Osteocyte (in vitro differentiated cells): ENCODE results near the gene AVEN. TPM values are rescaled to one million over a fixed set of nuclear protein-coding genes. Genes with fewer than 3 reads are reported as not detected.

ENCODE experiments used
- DNase-seq: peaks from one replicate; pipeline ENCODE4 v3.0.0; 2021; ENCODE audit warnings: mixed read lengths; ENCODE audit not compliant: unreplicated experiment; ENCODE audit errors: extremely low spot score
- H3K27ac Mint-ChIP-seq: one replicate; pipeline ENCODE4 v1.8.0; 2021; ENCODE audit warnings: mild to moderate bottlenecking, mixed read lengths; ENCODE audit not compliant: unreplicated experiment
- H3K27me3 Mint-ChIP-seq: one replicate; pipeline ENCODE4 v1.8.0; 2021; ENCODE audit warnings: mixed read lengths; ENCODE audit not compliant: unreplicated experiment
- H3K36me3 Mint-ChIP-seq: one replicate; pipeline ENCODE4 v1.8.0; 2021; ENCODE audit warnings: mixed read lengths; ENCODE audit not compliant: unreplicated experiment
- H3K4me1 Mint-ChIP-seq: one replicate; pipeline ENCODE4 v1.8.0; 2021; ENCODE audit warnings: mixed read lengths; ENCODE audit not compliant: unreplicated experiment
- H3K4me3 Mint-ChIP-seq: one replicate; pipeline ENCODE4 v1.8.0; 2021; ENCODE audit warnings: mild to moderate bottlenecking, moderate library complexity, mixed read lengths; ENCODE audit not compliant: unreplicated experiment
- H3K9me3 Mint-ChIP-seq: one replicate; pipeline ENCODE4 v1.8.0; 2021; ENCODE audit warnings: mixed read lengths; ENCODE audit not compliant: unreplicated experiment
- total RNA-seq: library from RNA; stranded (reverse); gene quantifications from 2 replicates; pipeline ENCODE4 v1.2.1, GENCODE V29; 2021
- TF ChIP-seq, protein P1 (sequence below): fragments of 200-600 bp; sonication (generic); IDR thresholded peaks from 2 replicates; pipeline ENCODE4 v1.5.0; 2021; ENCODE audit warnings: antibody characterized with exemption, mild to moderate bottlenecking, moderate library complexity

Gene AVEN
- total RNA-seq, 1 donor from 2014 or later: 12.5 TPM

DNA sequence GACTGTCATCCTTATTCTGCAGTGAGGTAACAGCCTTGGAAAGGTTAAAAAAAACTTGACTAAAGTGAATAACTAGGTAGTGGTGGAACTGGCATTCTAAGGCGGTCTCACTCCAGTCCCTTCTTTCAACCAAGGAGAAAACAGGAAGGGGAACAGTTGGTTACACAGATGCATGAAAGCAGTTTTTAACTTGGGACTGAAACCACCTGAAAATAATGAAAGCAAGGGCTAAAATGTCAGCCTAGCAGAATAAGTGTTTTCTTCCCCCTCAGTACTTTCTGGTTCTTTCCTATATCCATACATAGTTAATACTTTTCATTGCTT lies 748 bp upstream of the AVEN start:
- Mint-ChIP-seq H3K4me1 (peaks cover 20% of the 10 kb centered on the region), H3K36me3 (no peaks in the 10 kb centered on the region), H3K27ac (peak overlapping the region; percentile 82), H3K27me3 (no peaks in the 10 kb centered on the region), H3K9me3 (no peaks in the 10 kb centered on the region), H3K4me3 (peak overlapping the region; percentile 78)
- DNase-seq: no peak
- TF ChIP-seq, protein P1, sequence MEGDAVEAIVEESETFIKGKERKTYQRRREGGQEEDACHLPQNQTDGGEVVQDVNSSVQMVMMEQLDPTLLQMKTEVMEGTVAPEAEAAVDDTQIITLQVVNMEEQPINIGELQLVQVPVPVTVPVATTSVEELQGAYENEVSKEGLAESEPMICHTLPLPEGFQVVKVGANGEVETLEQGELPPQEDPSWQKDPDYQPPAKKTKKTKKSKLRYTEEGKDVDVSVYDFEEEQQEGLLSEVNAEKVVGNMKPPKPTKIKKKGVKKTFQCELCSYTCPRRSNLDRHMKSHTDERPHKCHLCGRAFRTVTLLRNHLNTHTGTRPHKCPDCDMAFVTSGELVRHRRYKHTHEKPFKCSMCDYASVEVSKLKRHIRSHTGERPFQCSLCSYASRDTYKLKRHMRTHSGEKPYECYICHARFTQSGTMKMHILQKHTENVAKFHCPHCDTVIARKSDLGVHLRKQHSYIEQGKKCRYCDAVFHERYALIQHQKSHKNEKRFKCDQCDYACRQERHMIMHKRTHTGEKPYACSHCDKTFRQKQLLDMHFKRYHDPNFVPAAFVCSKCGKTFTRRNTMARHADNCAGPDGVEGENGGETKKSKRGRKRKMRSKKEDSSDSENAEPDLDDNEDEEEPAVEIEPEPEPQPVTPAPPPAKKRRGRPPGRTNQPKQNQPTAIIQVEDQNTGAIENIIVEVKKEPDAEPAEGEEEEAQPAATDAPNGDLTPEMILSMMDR: no peak

DNA sequence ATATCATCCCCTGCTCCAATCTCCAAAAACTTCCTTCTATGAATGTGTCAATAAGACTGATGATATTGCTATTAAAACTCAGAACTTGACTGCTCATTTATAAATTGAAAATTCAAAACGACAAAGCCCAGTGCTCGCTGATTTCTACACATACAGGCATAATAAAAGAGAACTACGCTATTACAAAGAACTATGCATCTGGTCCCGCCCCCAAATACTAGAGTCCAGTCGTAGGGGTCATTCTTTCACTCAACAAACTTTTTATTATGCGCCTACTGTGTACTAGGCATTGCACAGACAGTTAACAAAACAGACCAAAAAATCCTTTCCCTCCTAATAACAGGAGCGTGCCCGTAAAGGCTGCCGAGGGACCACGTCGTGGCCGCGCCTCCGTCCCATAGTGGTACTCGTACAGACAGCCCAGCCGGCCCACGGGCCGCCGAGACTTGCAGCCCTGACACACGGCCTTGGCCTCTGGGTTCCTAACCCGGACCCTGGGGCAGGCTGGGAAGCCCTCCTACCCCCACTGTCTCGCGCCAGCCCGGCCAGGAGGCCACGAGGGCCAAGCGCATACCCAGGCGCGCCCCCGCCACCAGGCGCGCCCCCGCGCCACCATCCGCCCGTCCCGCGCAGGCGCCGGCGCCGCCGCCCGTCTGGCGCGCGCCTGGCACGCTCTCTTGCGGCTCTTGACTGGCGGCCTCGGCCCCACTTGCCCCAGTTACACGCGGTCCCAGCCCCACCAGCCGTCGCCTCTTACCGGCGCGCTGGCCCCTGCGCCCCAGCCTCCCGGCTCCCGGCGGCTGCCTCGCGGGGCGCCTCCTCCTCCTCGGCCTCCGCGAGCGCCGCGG lies 757 bp downstream of the AVEN start:
- H3K4me3 Mint-ChIP-seq: peak overlapping the region; percentile 82
- H3K9me3 Mint-ChIP-seq: no peaks in the 10 kb centered on the region
- H3K36me3 Mint-ChIP-seq: no peaks in the 10 kb centered on the region
- peaks cover 23% of the 10 kb centered on the region for H3K4me1 Mint-ChIP-seq
- peak overlapping the region; percentile 85 for H3K27ac Mint-ChIP-seq
- H3K27me3 Mint-ChIP-seq: no peaks in the 10 kb centered on the region
- DNase-seq: peak; percentile 89
- TF ChIP-seq, protein P1: no peak

DNA sequence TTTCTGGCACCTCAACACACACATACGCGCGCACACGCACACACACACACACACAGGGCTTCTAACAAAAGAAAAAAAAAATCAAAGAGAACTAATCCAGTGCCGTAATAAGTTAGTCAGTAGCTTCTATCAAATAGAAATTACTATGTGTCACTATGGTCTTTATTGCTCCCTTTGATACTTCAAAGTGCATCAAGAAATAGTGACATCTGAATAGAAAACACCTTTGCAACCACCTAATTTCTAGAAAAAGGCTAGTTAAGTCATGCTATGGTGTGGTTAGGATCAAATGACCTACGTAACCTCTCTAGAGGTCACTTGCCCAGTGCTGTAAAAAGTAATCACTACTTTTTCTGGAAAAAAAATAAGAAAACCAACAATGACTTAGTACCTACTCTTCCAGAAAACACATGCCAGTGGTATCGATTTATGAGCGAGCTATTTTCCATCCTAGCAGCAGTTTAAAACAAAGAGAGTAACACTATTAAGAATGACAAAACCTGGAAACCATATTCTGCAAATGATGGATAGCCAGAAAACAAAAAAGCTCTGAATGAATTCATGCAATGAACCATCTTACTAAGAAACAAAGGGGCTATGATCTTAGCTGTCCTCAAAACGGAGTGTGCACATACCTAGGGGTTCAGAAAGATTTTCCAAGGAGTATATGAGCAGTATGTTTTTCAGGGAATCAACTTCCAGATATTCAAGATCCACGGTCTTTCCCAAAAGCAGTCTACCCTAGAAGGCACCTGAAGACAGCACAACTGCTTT lies 6.8 kb downstream of the AVEN start:
- TF ChIP-seq, protein P1: no peak
- peaks cover 8% of the 10 kb centered on the region for H3K4me1 Mint-ChIP-seq
- H3K36me3 Mint-ChIP-seq: no peaks in the 10 kb centered on the region

DNA sequence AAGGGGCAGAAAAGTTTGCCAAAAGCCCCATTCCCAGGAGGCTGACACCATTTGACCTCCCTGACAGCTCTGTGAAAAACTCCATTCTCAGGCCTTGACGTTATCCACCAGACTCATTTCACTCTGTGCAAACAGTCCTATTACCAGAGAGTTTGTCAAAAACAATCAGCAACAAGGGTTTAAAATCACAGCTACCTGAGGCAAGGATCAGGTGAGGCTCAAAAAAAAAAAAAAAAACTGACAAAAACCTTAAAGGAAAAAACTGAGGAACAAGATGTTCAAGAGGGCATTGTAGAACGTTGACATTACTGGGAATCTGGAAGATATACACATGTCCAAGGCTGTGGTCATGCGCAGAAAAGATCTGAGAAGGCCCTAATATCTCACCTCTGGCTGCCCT lies 11.4 kb downstream of the AVEN start:
- H3K36me3 Mint-ChIP-seq: no peaks in the 10 kb centered on the region
- H3K9me3 Mint-ChIP-seq: no peaks in the 10 kb centered on the region
- DNase-seq: no peak
- TF ChIP-seq, protein P1: no peak
- H3K27me3 Mint-ChIP-seq: no peaks in the 10 kb centered on the region
- peaks cover 3% of the 10 kb centered on the region for H3K4me1 Mint-ChIP-seq
- H3K27ac Mint-ChIP-seq: no peak overlapping the region
- H3K4me3 Mint-ChIP-seq: no peak overlapping the region

More for the DNA sequence above, 6.8 kb downstream of the AVEN start:
- DNase-seq: no peak
- no peaks in the 10 kb centered on the region for H3K9me3 Mint-ChIP-seq
- no peaks in the 10 kb centered on the region for H3K27me3 Mint-ChIP-seq
- H3K27ac Mint-ChIP-seq: no peak overlapping the region
- H3K4me3 Mint-ChIP-seq: no peak overlapping the region

DNA sequence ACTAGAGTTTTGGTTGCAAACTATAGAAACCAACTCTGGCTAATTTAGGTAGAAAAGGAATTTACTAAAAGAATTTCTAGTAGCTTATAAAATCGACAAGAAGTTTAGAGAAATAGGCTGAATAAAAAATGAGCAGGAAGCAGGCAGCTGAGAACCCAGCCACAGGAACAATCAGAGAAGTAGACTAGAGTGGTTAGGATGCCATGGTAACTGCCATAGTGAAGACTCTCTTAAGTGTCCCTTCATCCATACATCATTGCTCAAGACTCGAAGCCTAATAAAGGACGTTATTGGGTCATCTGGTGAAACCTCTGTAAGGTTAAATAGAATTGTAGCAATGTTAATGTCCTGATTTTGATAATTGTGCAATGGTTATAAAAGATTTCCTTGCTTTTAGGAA lies 13.8 kb downstream of the AVEN start:
- DNase-seq: no peak
- Mint-ChIP-seq H3K27me3 (no peaks in the 10 kb centered on the region), H3K9me3 (no peaks in the 10 kb centered on the region), H3K4me1 (peaks cover 4% of the 10 kb centered on the region), H3K36me3 (peaks cover 2% of the 10 kb centered on the region), H3K27ac (no peak overlapping the region), H3K4me3 (no peak overlapping the region)
- TF ChIP-seq, protein P1: no peak
